Measurements from ENCODE around the gene PCDHGB3.

GRCh38 chr5:141360685-141361084, 9.4 kb upstream of the PCDHGB3 start:
- TF ChIP-seq, protein P1, sequence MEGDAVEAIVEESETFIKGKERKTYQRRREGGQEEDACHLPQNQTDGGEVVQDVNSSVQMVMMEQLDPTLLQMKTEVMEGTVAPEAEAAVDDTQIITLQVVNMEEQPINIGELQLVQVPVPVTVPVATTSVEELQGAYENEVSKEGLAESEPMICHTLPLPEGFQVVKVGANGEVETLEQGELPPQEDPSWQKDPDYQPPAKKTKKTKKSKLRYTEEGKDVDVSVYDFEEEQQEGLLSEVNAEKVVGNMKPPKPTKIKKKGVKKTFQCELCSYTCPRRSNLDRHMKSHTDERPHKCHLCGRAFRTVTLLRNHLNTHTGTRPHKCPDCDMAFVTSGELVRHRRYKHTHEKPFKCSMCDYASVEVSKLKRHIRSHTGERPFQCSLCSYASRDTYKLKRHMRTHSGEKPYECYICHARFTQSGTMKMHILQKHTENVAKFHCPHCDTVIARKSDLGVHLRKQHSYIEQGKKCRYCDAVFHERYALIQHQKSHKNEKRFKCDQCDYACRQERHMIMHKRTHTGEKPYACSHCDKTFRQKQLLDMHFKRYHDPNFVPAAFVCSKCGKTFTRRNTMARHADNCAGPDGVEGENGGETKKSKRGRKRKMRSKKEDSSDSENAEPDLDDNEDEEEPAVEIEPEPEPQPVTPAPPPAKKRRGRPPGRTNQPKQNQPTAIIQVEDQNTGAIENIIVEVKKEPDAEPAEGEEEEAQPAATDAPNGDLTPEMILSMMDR (conservative IDR thresholded peaks at IDR 0.05; ENCODE audit: low read length): no peak
- no peak for TF ChIP-seq EZH2phosphoT487 (IDR thresholded peaks at IDR 0.05; ENCODE audit: borderline replicate concordance, low read depth, low read length)
